H1 (cell line): ENCODE data around the gene BRSK2. TPM values are rescaled to one million over a fixed set of nuclear protein-coding genes. Genes with fewer than 3 reads are reported as not detected.

ENCODE experiments used
- CTCF ChIA-PET: fragments of 300-600 bp; sonication (Branson Sonifier 250); formaldehyde crosslinking; loops from one replicate; lab custom pipeline; 2021; ENCODE audit not compliant: partially characterized antibody; lab: Charles Lee
- POLR2A ChIA-PET: fragments of 300-600 bp; sonication (Branson Sonifier 250); formaldehyde crosslinking; loops from one replicate; lab custom pipeline; 2021; ENCODE audit warnings: inconsistent platforms; ENCODE audit not compliant: partially characterized antibody; lab: Charles Lee
- DNase-seq, 2 experiments: peaks; one replicate each; pipeline versions ENCODE4 v3.0.0 to v3.0.0-alpha.2; 2010 to 2022; ENCODE audit warnings: low spot score in 2 of 2, low read depth in 1 of 2, mixed read lengths in 1 of 2
- FAIRE-seq: peaks from 2 replicates; lab custom pipeline; 2011; peaks lifted over from hg19 to GRCh38; lab: Jason Lieb, UNC
- H2AFZ ChIP-seq: 2 replicates; pipeline ENCODE4 v1.8.1; 2012; ENCODE audit warnings: low read length, inconsistent platforms
- H2AK5ac ChIP-seq: 2 replicates; pipeline ENCODE4 v1.6.1; 2013; ENCODE audit warnings: low read depth, low read length
- H2BK120ac ChIP-seq: replicated peaks from 2 replicates; pipeline ENCODE3; 2013; ENCODE audit warnings: low read depth, low read length, inconsistent platforms
- H2BK12ac ChIP-seq: 2 replicates; pipeline ENCODE4 v1.6.1; 2013; ENCODE audit warnings: low read depth, low read length
- H2BK15ac ChIP-seq: 2 replicates; pipeline ENCODE4 v1.6.1; 2013; ENCODE audit warnings: low read length
- H2BK20ac ChIP-seq: 2 replicates; pipeline ENCODE4 v1.6.1; 2013; ENCODE audit warnings: low read length
- H2BK5ac ChIP-seq: 2 replicates; pipeline ENCODE4 v1.6.1; 2013; ENCODE audit warnings: low read depth, low read length
- H3K14ac ChIP-seq: 2 replicates; pipeline ENCODE4 v1.6.1; 2013; ENCODE audit warnings: inconsistent platforms; ENCODE audit not compliant: insufficient read length
- H3K18ac ChIP-seq: 2 replicates; pipeline ENCODE4 v1.6.1; 2013; ENCODE audit warnings: low read length; ENCODE audit errors: extremely low read depth
- H3K23ac ChIP-seq: 2 replicates; pipeline ENCODE4 v1.6.1; 2013; ENCODE audit warnings: inconsistent platforms; ENCODE audit not compliant: insufficient read length
- H3K23me2 ChIP-seq: 2 replicates; pipeline ENCODE4 v1.6.1; 2013; ENCODE audit warnings: low read depth, low read length
- H3K27ac ChIP-seq: 2 replicates; pipeline ENCODE4 v1.6.1; 2011; ENCODE audit warnings: low read depth, low read length, inconsistent platforms
- H3K27me3 ChIP-seq, 4 experiments: replicated peaks in 1 of 4; 1 replicate in 1 of 4; 2 replicates in 3 of 4; pipeline versions ENCODE4 v1.6.1 to v1.8.1; 2011 to 2013; ENCODE audit warnings: low read length in 3 of 4, mild to moderate bottlenecking in 3 of 4, inconsistent platforms in 2 of 4, mixed read lengths in 2 of 4, moderate library complexity in 1 of 4; ENCODE audit not compliant: control insufficient read depth in 3 of 4, insufficient read depth in 3 of 4; ENCODE audit errors: extremely low read depth in 1 of 4
- H3K36me3 ChIP-seq, 4 experiments: 2 replicates each; pipeline versions ENCODE4 v1.6.1 to v1.8.1; 2011 to 2013; ENCODE audit warnings: mild to moderate bottlenecking in 4 of 4, low read length in 3 of 4, moderate library complexity in 2 of 4, control low read depth in 1 of 4, inconsistent platforms in 1 of 4; ENCODE audit not compliant: insufficient read depth in 4 of 4, control insufficient read depth in 2 of 4
- H3K4ac ChIP-seq: replicated peaks from 2 replicates; pipeline ENCODE3; 2013; ENCODE audit warnings: low read length, low read depth, mixed read lengths, inconsistent platforms; ENCODE audit not compliant: insufficient read length
- H3K4me1 ChIP-seq, 4 experiments: replicated peaks in 1 of 4; 1 replicate in 1 of 4; 2 replicates in 3 of 4; pipeline versions ENCODE4 v1.6.1 to v1.8.1; 2011 to 2013; ENCODE audit warnings: low read length in 3 of 4, inconsistent platforms in 2 of 4, mixed read lengths in 1 of 4; ENCODE audit not compliant: insufficient read depth in 4 of 4, control insufficient read depth in 3 of 4
- H3K4me2 ChIP-seq, 2 experiments: 2 replicates each; pipeline versions ENCODE4 v1.6.1 to v1.8.1; 2011 to 2013; ENCODE audit warnings: low read depth in 2 of 2, low read length in 2 of 2, control low read depth in 1 of 2, inconsistent platforms in 1 of 2, mild to moderate bottlenecking in 1 of 2; ENCODE audit not compliant: insufficient read depth in 1 of 2
- H3K4me3 ChIP-seq, 4 experiments: fragments of 200-600, 300-600 bp in 1 of 4; sonication (generic), shearing (Covaris generic), sonication (Bioruptor Twin) in 1 of 4; 2 replicates each; pipeline versions ENCODE4 v1.5.1 to v1.8.1; 2011 to 2016; ENCODE audit warnings: low read length in 4 of 4, low read depth in 3 of 4, control low read depth in 2 of 4, inconsistent platforms in 2 of 4, mild to moderate bottlenecking in 2 of 4, mixed read lengths in 1 of 4, moderate library complexity in 1 of 4; ENCODE audit not compliant: insufficient read depth in 2 of 4; ENCODE audit errors: extremely low read depth in 1 of 4
- H3K56ac ChIP-seq: replicated peaks from 2 replicates; pipeline ENCODE3; 2013; ENCODE audit warnings: low read depth, mild to moderate bottlenecking, mixed read lengths, low read length, inconsistent platforms; ENCODE audit not compliant: insufficient read length
- H3K79me1 ChIP-seq: 2 replicates; pipeline ENCODE4 v1.6.1; 2013; ENCODE audit warnings: low read depth, low read length, control low read depth
- H3K79me2 ChIP-seq, 2 experiments: 2 replicates each; pipeline versions ENCODE4 v1.6.1 to v1.8.1; 2012 to 2013; ENCODE audit warnings: low read length in 2 of 2, mild to moderate bottlenecking in 2 of 2, inconsistent platforms in 1 of 2; ENCODE audit not compliant: insufficient read depth in 2 of 2, control insufficient read depth in 1 of 2
- H3K9ac ChIP-seq, 4 experiments: replicated peaks in 1 of 4; 1 replicate in 1 of 4; 2 replicates in 3 of 4; pipeline versions ENCODE4 v1.6.1 to v1.8.1; 2011 to 2013; ENCODE audit warnings: low read depth in 3 of 4, low read length in 3 of 4, control low read depth in 2 of 4, mild to moderate bottlenecking in 2 of 4, moderate library complexity in 2 of 4, inconsistent platforms in 1 of 4; ENCODE audit errors: extremely low read depth in 1 of 4
- H3K9me3 ChIP-seq, 2 experiments: 2 replicates each; pipeline versions ENCODE4 v1.6.1 to v1.8.1; 2012 to 2013; ENCODE audit warnings: mild to moderate bottlenecking in 2 of 2, moderate library complexity in 2 of 2, control low read depth in 1 of 2, inconsistent platforms in 1 of 2, low read depth in 1 of 2, low read length in 1 of 2, mixed read lengths in 1 of 2; ENCODE audit not compliant: insufficient read depth in 2 of 2
- H4K20me1 ChIP-seq, 2 experiments: replicated peaks in 1 of 2; 2 replicates each; pipeline versions ENCODE3 to v1.8.1; 2011 to 2013; ENCODE audit warnings: inconsistent platforms in 2 of 2, low read length in 2 of 2, mild to moderate bottlenecking in 1 of 2; ENCODE audit not compliant: insufficient read depth in 2 of 2, control insufficient read depth in 1 of 2
- H4K5ac ChIP-seq: 2 replicates; pipeline ENCODE4 v1.6.1; 2013; ENCODE audit warnings: low read length, low read depth, mixed read lengths, inconsistent platforms; ENCODE audit not compliant: insufficient read length
- H4K8ac ChIP-seq: 2 replicates; pipeline ENCODE4 v1.8.0; 2013; ENCODE audit warnings: mild to moderate bottlenecking, moderate library complexity, low read length, inconsistent platforms; ENCODE audit not compliant: insufficient read depth; ENCODE audit errors: extremely low read depth
- H4K91ac ChIP-seq: replicated peaks from 2 replicates; pipeline ENCODE3; 2013; ENCODE audit warnings: low read length, mixed read lengths, inconsistent platforms; ENCODE audit not compliant: insufficient read length
- ATF2 ChIP-seq: IDR thresholded peaks from 2 replicates; pipeline ENCODE4 v1.6.1; 2012; ENCODE audit warnings: low read length, inconsistent platforms
- CHD1 ChIP-seq: IDR thresholded peaks from 2 replicates; pipeline ENCODE4 v1.6.1; 2012; ENCODE audit warnings: low read depth, low read length, improper control_type of control experiment
- FOSL1 ChIP-seq: IDR thresholded peaks from 2 replicates; pipeline ENCODE4 v1.6.1; 2011; ENCODE audit warnings: mild to moderate bottlenecking, low read depth, low read length, moderate library complexity; ENCODE audit not compliant: insufficient read depth
- MAFK ChIP-seq: IDR thresholded peaks from 2 replicates; pipeline ENCODE4 v1.6.1; 2012; ENCODE audit warnings: low read depth, mild to moderate bottlenecking, improper control_type of control experiment, low read length
- NRF1 ChIP-seq: IDR thresholded peaks from 2 replicates; pipeline ENCODE4 v1.6.1; 2011; ENCODE audit warnings: mild to moderate bottlenecking, low read depth, low read length, improper control_type of control experiment
- RXRA ChIP-seq: IDR thresholded peaks from 2 replicates; pipeline ENCODE4 v1.6.1; 2011; ENCODE audit warnings: low read depth, mild to moderate bottlenecking, low read length, moderate library complexity; ENCODE audit not compliant: insufficient read depth
- TAF7 ChIP-seq: optimal IDR thresholded peaks from 2 replicates; pipeline ENCODE3; 2011; ENCODE audit warnings: low read depth, mild to moderate bottlenecking, inconsistent platforms, low read length, moderate library complexity, borderline replicate concordance
- WGBS, 2 experiments: shearing (Covaris generic) in 1 of 2; methylation state at CpG; one replicate each; pipeline versions ENCODE4 v1.1.6 to v1.1.7; 2013 to 2015; ENCODE audit warnings: low lambda C conversion rate in 2 of 2, mixed read lengths in 2 of 2, inconsistent platforms in 1 of 2, low coverage in 1 of 2, missing lambda C conversion rate in 1 of 2; ENCODE audit not compliant: insufficient replicate concordance in 2 of 2, insufficient coverage in 1 of 2, insufficient read length in 1 of 2; ENCODE audit errors: extremely low coverage in 1 of 2, missing lambda C conversion rate in 1 of 2; 5-methylcytosine and 5-hydroxymethylcytosine counted together
- polyA plus RNA-seq, 7 experiments: library from polyadenylated mRNA; depleted of rRNA in 3 of 7; stranded (reverse) in 5 of 7; unstranded in 2 of 7; fragments of >200 nt in 5 of 7; fragments of 200-250 nt in 2 of 7; gene quantifications; 1 replicate in 5 of 7; 2 replicates in 1 of 7; 4 replicates in 1 of 7; pipeline versions ENCODE4 v1.2.1 to v1.2.3, GENCODE V29; 2011 to 2013; ENCODE audit warnings: missing spikeins in 2 of 7, mixed read lengths in 2 of 7
- total RNA-seq: library from RNA; stranded (reverse); fragmentation: NEBNext Ultra II Directional; extraction: Animal tissue kit (Norgen Biotek cat#: 25700); gene quantifications from 2 replicates; pipeline ENCODE4 v1.2.1, GENCODE V29; 2021

The BRSK2 gene
- total and polyA plus RNA-seq, 2 of the 8 experiments (the other 6 are each of a cell fraction or from before 2014, with no cell fraction given) = 17.3 to 27.1 TPM

- Histone ChIP-seq H2BK5ac (no peak overlapping the region; the same call in 1 of the 2 replicates), H2BK12ac (no peak overlapping the region), H2AK5ac (no peak overlapping the region), H2BK15ac (no peak overlapping the region), H4K91ac (no peak overlapping the region), H3K36me3 (no peaks in the 10 kb centered on the region), H3K9me3 (no peaks in the 10 kb centered on the region), H3K14ac (no peak overlapping the region), H3K23ac (no peak overlapping the region), H4K8ac (no peak overlapping the region), H2AFZ (no peak overlapping the region), H4K20me1 (peaks cover 4 to 42% of the 10 kb centered on the region in 2 experiments), H3K79me2 (peaks cover 13 to 54% of the 10 kb centered on the region in 2 experiments; a peak in 3 of 4 replicates), H3K9ac (no peak overlapping the region), H4K5ac (no peak overlapping the region), H3K79me1 (peaks cover 26% of the 10 kb centered on the region), H2BK120ac (no peak overlapping the region), H3K4me1 (peaks cover 0 to 2% (median 0%) of the 10 kb centered on the region in 4 experiments; a peak in 3 of 7 replicates), H2BK20ac (no peak overlapping the region), H3K27me3 (no peaks in the 10 kb centered on the region; a peak in 2 of 7 replicates), H3K4ac (no peak overlapping the region), H3K23me2 (peaks cover 7% of the 10 kb centered on the region; the same call in 1 of the 2 replicates), H3K18ac (no peak overlapping the region), H3K56ac (no peak overlapping the region), H3K4me2 (no peak overlapping the region), H3K27ac (no peak overlapping the region), H3K4me3 (no peak overlapping the region)
- CTCF ChIA-PET = interaction anchor here (1.4 kb wide), 1 partner anchor 111 kb away, joined by 3 read pairs; no protein-coding TSS in a partner anchor
- no peak for TF ChIP-seq FOSL1
- no peak for TF ChIP-seq ATF2
- no peak for TF ChIP-seq TAF7
- TF ChIP-seq RXRA = no peak
- TF ChIP-seq MAFK = no peak
- TF ChIP-seq CHD1 = no peak
- no peak for TF ChIP-seq NRF1
- FAIRE-seq (no peak), DNase-seq (no peak)
- WGBS, 2 experiments = 92% methylated on average over 23 of the region's 29 CpGs; no CpG with 5 or more reads in 1 of the 2 experiments
- POLR2A ChIA-PET = no interaction called here
Observed at GRCh38 chr11:1394936-1395772, 5.4 kb downstream of the BRSK2 start.
